Small intestine (tissue), 7 donors: ENCODE results near the gene DHRS2. TPM values are rescaled to one million over a fixed set of nuclear protein-coding genes. Genes with fewer than 3 reads are reported as not detected.
"Not testable (repeated sequence)": the region's sequence is repeated elsewhere in the genome, so short reads cannot be mapped to it uniquely, and the experiment has no call there.

Source experiments
- DNase-seq, 2 donors: peaks; one replicate each; pipeline versions ENCODE4 v3.0.0 to v3.0.0-alpha.2; 2013
- FAIRE-seq: peaks from 2 replicates; lab custom pipeline; 2012; peaks lifted over from hg19 to GRCh38; lab: Jason Lieb, UNC
- H3K27ac ChIP-seq, 3 donors: one replicate each; pipeline ENCODE4 v1.5.1; 2013; ENCODE audit warnings: low read length in 2 of 3, mild to moderate bottlenecking in 2 of 3, control low read depth in 1 of 3, inconsistent platforms in 1 of 3, low read depth in 1 of 3, moderate library complexity in 1 of 3
- H3K27me3 ChIP-seq, 3 donors: one replicate each; pipeline ENCODE4 v1.6.1; 2013; ENCODE audit warnings: low read length in 3 of 3, inconsistent platforms in 1 of 3; ENCODE audit not compliant: control insufficient read depth in 3 of 3, insufficient read depth in 3 of 3
- H3K36me3 ChIP-seq, 3 donors: one replicate each; pipeline ENCODE4 v1.6.1; 2013; ENCODE audit warnings: low read length in 3 of 3, inconsistent platforms in 1 of 3, low read depth in 1 of 3, mild to moderate bottlenecking in 1 of 3, moderate library complexity in 1 of 3; ENCODE audit not compliant: control insufficient read depth in 3 of 3, insufficient read depth in 2 of 3
- H3K4me1 ChIP-seq, 3 donors: one replicate each; pipeline ENCODE4 v1.6.1; 2013; ENCODE audit warnings: low read length in 2 of 3, inconsistent platforms in 1 of 3, low read depth in 1 of 3, mild to moderate bottlenecking in 1 of 3, moderate library complexity in 1 of 3; ENCODE audit not compliant: control insufficient read depth in 3 of 3, insufficient read depth in 2 of 3
- H3K4me3 ChIP-seq, 3 donors: one replicate each; pipeline ENCODE4 v1.5.1; 2013; ENCODE audit warnings: low read length in 3 of 3, control low read depth in 1 of 3, inconsistent platforms in 1 of 3, low read depth in 1 of 3, mild to moderate bottlenecking in 1 of 3, moderate library complexity in 1 of 3
- H3K9me3 ChIP-seq, 2 donors: one replicate each; pipeline ENCODE4 v1.6.1; 2013; ENCODE audit warnings: low read depth in 1 of 2, low read length in 1 of 2; ENCODE audit not compliant: control insufficient read depth in 2 of 2, insufficient read depth in 1 of 2
- WGBS, 3 donors: extraction: QIAGEN DNeasy Blood & Tissue Kit; methylation state at CpG; one replicate each; pipeline ENCODE4 v1.1.7; 2013; 5-methylcytosine and 5-hydroxymethylcytosine counted together
- polyA plus RNA-seq, 4 donors: library from polyadenylated mRNA; stranded (reverse) in 3 of 4; unstranded in 1 of 4; fragments of 200-250 nt in 3 of 4; fragments of 120-200 nt in 1 of 4; gene quantifications; one replicate each; pipeline versions ENCODE4 v1.2.1 to v1.2.3, GENCODE V29; 2013
- donor health status: healthy with polysubstance abuse.
- donor health status: control.
- donor health status: control.
- donor health status: Bipolar disorder and iron deficiency.
- donor health status: healthy.

The DHRS2 gene
- polyA plus RNA-seq, 4 donors: 0.81 to 1.1 TPM; not detected in 2

- not testable (repeated sequence) for H3K9me3 ChIP-seq, H3K36me3 ChIP-seq, H3K27me3 ChIP-seq, FAIRE-seq, H3K4me3 ChIP-seq
- DNase-seq: peak; percentile 81 to 87
- peaks cover 3 to 46% (median 11%) of the 10 kb centered on the region in 3 donors for H3K4me1 ChIP-seq
- H3K27ac ChIP-seq: peak overlapping the region; percentile 20 to 81 (median 65)
- WGBS, 3 donors: 26 to 59% (median 44%) methylated on average over 6 to 7 of the region's 7 CpGs
Observed at GRCh38 chr14:23609411-23610089, 26.6 kb upstream of the DHRS2 start.

GRCh38 chr14:23610090-23610814, 25.9 kb upstream of the DHRS2 start:
- peak overlapping the region; percentile 20 to 81 (median 77) for H3K27ac ChIP-seq
- H3K4me3 ChIP-seq: no peak overlapping the region
- DNase-seq: peak in 1 of 2 donors; percentile 48
- peaks cover 3 to 48% (median 11%) of the 10 kb centered on the region in 3 donors for H3K4me1 ChIP-seq
- no peaks in the 10 kb centered on the region for H3K36me3 ChIP-seq
- 48 to 58% (median 56%) methylated on average over 2 of the region's 2 CpGs for WGBS, 3 donors
- no peak for FAIRE-seq
- peaks cover 0 to 5% of the 10 kb centered on the region in 2 donors for H3K9me3 ChIP-seq
- H3K27me3 ChIP-seq: no peaks in the 10 kb centered on the region

GRCh38 chr14:23610815-23611289, 25.3 kb upstream of the DHRS2 start:
- peak in 1 of 2 donors; percentile 34 for DNase-seq
- no peaks in the 10 kb centered on the region for H3K27me3 ChIP-seq
- H3K4me1 ChIP-seq: peaks cover 3 to 48% (median 11%) of the 10 kb centered on the region in 3 donors
- peaks cover 0 to 5% of the 10 kb centered on the region in 2 donors for H3K9me3 ChIP-seq
- H3K36me3 ChIP-seq: no peaks in the 10 kb centered on the region
- H3K4me3 ChIP-seq: no peak overlapping the region
- peak overlapping the region; percentile 44 to 77 (median 65) for H3K27ac ChIP-seq
- no peak for FAIRE-seq
- 49 to 58% (median 51%) methylated on average over 4 of the region's 4 CpGs for WGBS, 3 donors

- WGBS, 3 donors: 43 to 70% (median 57%) methylated on average over 4 of the region's 4 CpGs
- Histone ChIP-seq H3K27ac (no peak overlapping the region), H3K4me3 (no peak overlapping the region), H3K27me3 (no peaks in the 10 kb centered on the region), H3K9me3 (peaks cover 0 to 5% of the 10 kb centered on the region in 2 donors), H3K36me3 (no peaks in the 10 kb centered on the region), H3K4me1 (peaks cover 3 to 48% (median 11%) of the 10 kb centered on the region in 3 donors)
- DNase-seq (no peak), FAIRE-seq (no peak)
Observed at GRCh38 chr14:23612354-23612732, 23.8 kb upstream of the DHRS2 start.

- 91 to 100% (median 93%) methylated on average over 1 of the region's 1 CpG for WGBS, 3 donors
- DNase-seq (no peak), FAIRE-seq (no peak)
- no peaks in the 10 kb centered on the region for H3K27me3 ChIP-seq
- peaks cover 0 to 5% of the 10 kb centered on the region in 2 donors for H3K9me3 ChIP-seq
- no peak overlapping the region for H3K27ac ChIP-seq
- H3K4me1 ChIP-seq: peaks cover 3 to 48% (median 11%) of the 10 kb centered on the region in 3 donors
- H3K4me3 ChIP-seq: no peak overlapping the region
- H3K36me3 ChIP-seq: no peaks in the 10 kb centered on the region
Observed at GRCh38 chr14:23612802-23613201, 23.4 kb upstream of the DHRS2 start.

DNA sequence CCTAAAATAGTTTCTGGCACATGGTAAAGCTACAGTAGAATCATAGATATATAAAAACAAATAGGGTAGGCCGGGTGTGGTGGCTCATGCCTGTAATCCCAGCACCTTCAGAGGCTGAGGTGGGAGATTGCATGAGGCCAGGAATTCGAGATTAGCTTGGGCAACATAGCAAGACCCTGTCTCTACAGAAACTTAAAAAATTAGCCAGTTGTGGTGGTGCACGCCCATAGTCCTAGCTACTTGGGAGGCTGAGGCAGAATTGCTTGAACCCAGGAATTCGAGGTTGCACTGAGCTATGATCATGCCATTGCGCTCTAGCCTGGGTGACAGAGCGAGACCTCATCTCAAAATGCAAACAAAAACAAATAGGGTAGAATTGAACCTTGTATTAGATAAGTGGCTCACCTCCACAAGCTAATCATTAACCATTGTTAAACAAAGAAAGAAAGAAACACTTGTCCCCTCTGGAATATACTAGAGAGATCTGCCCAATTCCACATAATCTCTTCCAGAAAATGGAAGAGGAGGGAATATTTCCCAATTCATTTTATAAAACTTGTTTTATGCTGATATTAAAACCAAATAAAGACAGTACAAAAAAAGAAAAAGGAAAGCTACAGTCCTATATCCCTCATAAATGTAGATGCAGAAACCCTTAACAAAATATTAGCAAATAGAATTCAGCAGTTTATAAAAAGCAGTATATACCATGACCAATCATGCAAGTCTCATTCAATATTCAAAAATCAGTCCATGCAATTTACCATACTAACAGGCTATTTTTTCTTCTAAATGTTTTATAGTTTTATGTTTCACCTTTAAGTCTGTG, 22.7 kb upstream of the DHRS2 start:
- DNase-seq: peak; percentile 72 to 76
- Histone ChIP-seq H3K4me3 (no peak overlapping the region), H3K27me3 (no peaks in the 10 kb centered on the region), H3K9me3 (peaks cover 0 to 5% of the 10 kb centered on the region in 2 donors), H3K27ac (peak overlapping the region in 1 of 3 donors; percentile 82), H3K4me1 (peaks cover 3 to 48% (median 11%) of the 10 kb centered on the region in 3 donors), H3K36me3 (no peaks in the 10 kb centered on the region)
- WGBS, 3 donors: 16 to 56% (median 36%) methylated on average over 6 of the region's 6 CpGs
- no peak for FAIRE-seq

- Histone ChIP-seq H3K4me3 (no peak overlapping the region), H3K27ac (peak overlapping the region in 1 of 3 donors; percentile 82), H3K4me1 (peaks cover 3 to 52% (median 11%) of the 10 kb centered on the region in 3 donors), H3K27me3 (no peaks in the 10 kb centered on the region), H3K36me3 (no peaks in the 10 kb centered on the region), H3K9me3 (peaks cover 0 to 4% of the 10 kb centered on the region in 2 donors)
- DNase-seq: no peak
- FAIRE-seq: no peak
- 58 to 71% (median 65%) methylated on average over 2 of the region's 2 CpGs for WGBS, 3 donors
Observed at GRCh38 chr14:23614395-23614828, 21.8 kb upstream of the DHRS2 start.

DNA sequence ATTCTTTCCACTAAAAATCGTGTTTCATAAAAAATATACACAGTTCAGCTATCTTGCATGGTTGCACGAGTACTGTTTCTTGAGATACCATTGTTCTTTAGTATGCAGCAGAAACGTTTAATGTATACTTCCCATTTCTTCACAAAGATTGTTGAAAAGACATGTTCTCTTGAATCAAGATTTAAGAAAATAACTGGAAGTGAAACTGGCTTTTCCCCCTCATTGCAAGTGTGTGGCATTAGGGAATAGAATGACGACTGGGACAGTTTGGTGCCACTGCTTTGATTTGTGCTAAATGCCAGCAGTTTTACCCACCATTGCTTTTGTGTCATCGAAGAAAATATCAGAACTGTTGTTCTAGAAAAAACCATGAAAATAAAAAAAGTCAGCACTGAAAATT, 20.3 kb upstream of the DHRS2 start:
- Histone ChIP-seq H3K4me1 (peaks cover 0 to 39% (median 4%) of the 10 kb centered on the region in 3 donors), H3K36me3 (no peaks in the 10 kb centered on the region), H3K27ac (no peak overlapping the region), H3K4me3 (no peak overlapping the region), H3K9me3 (no peaks in the 10 kb centered on the region), H3K27me3 (no peaks in the 10 kb centered on the region)
- DNase-seq (no peak), FAIRE-seq (no peak)
- WGBS, 3 donors: 64 to 77% (median 74%) methylated on average over 5 of the region's 5 CpGs
